SJSA1 (cell line): ENCODE measurements around the gene MAP3K10. TPM values are rescaled to one million over a fixed set of nuclear protein-coding genes. Genes with fewer than 3 reads are reported as not detected.
"Not testable (repeated sequence)": the region's sequence is repeated elsewhere in the genome, so short reads cannot be mapped to it uniquely, and the experiment has no call there.

ENCODE experiments used
- DNase-seq, 2 experiments: peaks; one replicate each; pipeline ENCODE4 v3.0.0-alpha.2; 2015 to 2020; ENCODE audit warnings: low spot score in 2 of 2, low read depth in 1 of 2
- H3K27ac ChIP-seq: fragments of 250-450 bp; sonication (Bioruptor Pico); 2 replicates; pipeline ENCODE4 v1.5.1; 2020; ENCODE audit warnings: mild to moderate bottlenecking, moderate library complexity
- H3K27me3 ChIP-seq: fragments of 250-450 bp; sonication (Bioruptor Pico); replicated peaks from 2 replicates; pipeline ENCODE4 v1.5.1; 2020; ENCODE audit warnings: mild to moderate bottlenecking, moderate library complexity
- H3K36me3 ChIP-seq: fragments of 250-450 bp; sonication (Bioruptor Pico); 2 replicates; pipeline ENCODE4 v1.5.1; 2020; ENCODE audit warnings: mild to moderate bottlenecking
- H3K4me1 ChIP-seq: fragments of 250-450 bp; sonication (Bioruptor Pico); replicated peaks from 2 replicates; pipeline ENCODE4 v1.6.1; 2021; ENCODE audit warnings: mild to moderate bottlenecking
- H3K4me3 ChIP-seq: fragments of 250-450 bp; sonication (Bioruptor Pico); 2 replicates; pipeline ENCODE4 v1.5.1; 2020; ENCODE audit warnings: mild to moderate bottlenecking
- H3K9me3 ChIP-seq: fragments of 250-450 bp; sonication (Bioruptor Pico); replicated peaks from 2 replicates; pipeline ENCODE4 v1.5.1; 2020; ENCODE audit warnings: mild to moderate bottlenecking
- total RNA-seq: library from RNA; depleted of rRNA; stranded (reverse); fragments of >200 nt; shearing (Covaris generic); gene quantifications from 2 replicates; pipeline ENCODE4 v1.2.3, GENCODE V29; 2014

The MAP3K10 gene
- total RNA-seq, 1 experiment from 2014 or later, result 7.4 TPM

GRCh38 chr19:40217027-40217810 is 26.0 kb downstream of the MAP3K10 start:
- H3K4me1 ChIP-seq, result peaks cover 13% of the 10 kb centered on the region; the same call in 1 of the 2 replicates
- no peak overlapping the region for H3K4me3 ChIP-seq
- H3K36me3 ChIP-seq, result no peaks in the 10 kb centered on the region
- DNase-seq, result no peak
- peaks cover 29% of the 10 kb centered on the region for H3K27me3 ChIP-seq
- H3K27ac ChIP-seq, result no peak overlapping the region
- H3K9me3 ChIP-seq, result peaks cover 2% of the 10 kb centered on the region

- H3K27ac ChIP-seq, result no peak within 1 kb of the TSS
- H3K27me3 ChIP-seq, result peaks cover 29% of the 10 kb centered on the region
- H3K4me3 ChIP-seq, result no peak within 1 kb of the TSS
- peaks cover 13% of the 10 kb centered on the region; the same call in 1 of the 2 replicates for H3K4me1 ChIP-seq
- H3K9me3 ChIP-seq, result peaks cover 7% of the 10 kb centered on the region
- DNase-seq, result peak; percentile 24 to 46
- no peaks in the 10 kb centered on the region for H3K36me3 ChIP-seq
Observed at GRCh38 chr19:40217934-40218890, 27.0 kb downstream of the MAP3K10 start, which contains the start of gene TTC9B. Gene TTC9B (minus strand): TSS chr19:40218384. CDS start chr19:40218381, 3 bp downstream.

GRCh38 chr19:40219029-40219428 is 27.8 kb downstream of the MAP3K10 start:
- not testable (repeated sequence) for H3K27ac ChIP-seq, DNase-seq

GRCh38 chr19:40219721-40220276 is 28.6 kb downstream of the MAP3K10 start:
- peak in 1 of 2 experiments; percentile 56 for DNase-seq
- Histone ChIP-seq H3K9me3 (peaks cover 7% of the 10 kb centered on the region), H3K36me3 (no peaks in the 10 kb centered on the region), H3K27me3 (peaks cover 29% of the 10 kb centered on the region), H3K4me1 (peaks cover 13% of the 10 kb centered on the region; the same call in 1 of the 2 replicates), H3K27ac (no peak overlapping the region), H3K4me3 (no peak overlapping the region)

More at GRCh38 chr19:40219029-40219428, 27.8 kb downstream of the MAP3K10 start:
- H3K36me3 ChIP-seq, H3K9me3 ChIP-seq, H3K4me3 ChIP-seq: not testable (repeated sequence)
- Histone ChIP-seq H3K4me1 (peaks cover 13% of the 10 kb centered on the region; the same call in 1 of the 2 replicates), H3K27me3 (peaks cover 29% of the 10 kb centered on the region)

- Histone ChIP-seq H3K27me3 (peaks cover 37% of the 10 kb centered on the region), H3K36me3 (no peaks in the 10 kb centered on the region), H3K9me3 (peaks cover 7% of the 10 kb centered on the region), H3K27ac (no peak overlapping the region), H3K4me1 (peaks cover 13% of the 10 kb centered on the region), H3K4me3 (no peak overlapping the region)
- no peak for DNase-seq
Observed at GRCh38 chr19:40220674-40221073, 29.4 kb downstream of the MAP3K10 start.

GRCh38 chr19:40221858-40222619 is 30.8 kb downstream of the MAP3K10 start:
- H3K36me3 ChIP-seq, result no peaks in the 10 kb centered on the region
- H3K9me3 ChIP-seq, result peaks cover 7% of the 10 kb centered on the region
- H3K27me3 ChIP-seq, result peaks cover 42% of the 10 kb centered on the region
- DNase-seq, result peak; percentile 76 to 78
- H3K27ac ChIP-seq, result no peak overlapping the region
- H3K4me3 ChIP-seq, result no peak overlapping the region
- H3K4me1 ChIP-seq, result peaks cover 22% of the 10 kb centered on the region

GRCh38 chr19:40223135-40223822 is 32.1 kb downstream of the MAP3K10 start:
- H3K4me3 ChIP-seq, result no peak overlapping the region
- no peak for DNase-seq
- peaks cover 39% of the 10 kb centered on the region for H3K27me3 ChIP-seq
- no peak overlapping the region for H3K27ac ChIP-seq
- H3K36me3 ChIP-seq, result no peaks in the 10 kb centered on the region
- peaks cover 7% of the 10 kb centered on the region for H3K9me3 ChIP-seq
- H3K4me1 ChIP-seq, result peaks cover 19% of the 10 kb centered on the region

GRCh38 chr19:40224342-40225150 is 33.3 kb downstream of the MAP3K10 start:
- H3K27ac ChIP-seq, result no peak overlapping the region
- H3K36me3 ChIP-seq, result no peaks in the 10 kb centered on the region
- no peak overlapping the region for H3K4me3 ChIP-seq
- peaks cover 15% of the 10 kb centered on the region for H3K4me1 ChIP-seq
- peaks cover 7% of the 10 kb centered on the region for H3K9me3 ChIP-seq
- DNase-seq, result no peak
- H3K27me3 ChIP-seq, result peaks cover 28% of the 10 kb centered on the region

GRCh38 chr19:40225440-40226305 is 34.4 kb downstream of the MAP3K10 start:
- Histone ChIP-seq H3K27ac (no peak overlapping the region), H3K36me3 (no peaks in the 10 kb centered on the region), H3K4me3 (peak overlapping the region; percentile 11), H3K9me3 (peaks cover 7% of the 10 kb centered on the region), H3K4me1 (peaks cover 9% of the 10 kb centered on the region; the same call in 1 of the 2 replicates), H3K27me3 (peaks cover 28% of the 10 kb centered on the region)
- DNase-seq, result no peak

- no peak overlapping the region for H3K27ac ChIP-seq
- H3K36me3 ChIP-seq, result no peaks in the 10 kb centered on the region
- DNase-seq, result no peak
- H3K4me3 ChIP-seq, result no peak overlapping the region
- no peaks in the 10 kb centered on the region for H3K9me3 ChIP-seq
- H3K4me1 ChIP-seq, result peaks cover 9% of the 10 kb centered on the region; the same call in 1 of the 2 replicates
- peaks cover 28% of the 10 kb centered on the region for H3K27me3 ChIP-seq
Observed at GRCh38 chr19:40228346-40228745, 37.1 kb downstream of the MAP3K10 start.

GRCh38 chr19:40228863-40229262 is 37.6 kb downstream of the MAP3K10 start:
- H3K27ac ChIP-seq, result no peak overlapping the region
- no peaks in the 10 kb centered on the region for H3K9me3 ChIP-seq
- no peaks in the 10 kb centered on the region for H3K36me3 ChIP-seq
- peaks cover 28% of the 10 kb centered on the region for H3K27me3 ChIP-seq
- no peak overlapping the region for H3K4me3 ChIP-seq
- no peak for DNase-seq
- H3K4me1 ChIP-seq, result peaks cover 9% of the 10 kb centered on the region; the same call in 1 of the 2 replicates
